Smooth muscle cell (in vitro differentiated cells): ENCODE data around the gene MPPED1. TPM values are rescaled to one million over a fixed set of nuclear protein-coding genes. Genes with fewer than 3 reads are reported as not detected.
A peak's percentile ranks its signal among the peaks of the same experiment; 100 is the strongest.

Source experiments
- DNase-seq: peaks from one replicate; lab custom pipeline; 2025; ENCODE audit not compliant: unreplicated experiment; lab: John Stamatoyannopoulos, UW
- H2AFZ ChIP-seq: fragments of 200-600 bp; sonication (generic); 2 replicates; pipeline ENCODE4 v1.6.0; 2016; ENCODE audit warnings: antibody characterized with exemption, low read depth, mild to moderate bottlenecking
- H3F3A ChIP-seq: fragments of 200-600 bp; sonication (generic); 2 replicates; pipeline ENCODE4 v1.6.0; 2017; ENCODE audit warnings: antibody characterized with exemption, low read depth
- H3K27ac ChIP-seq: fragments of 200-600 bp; sonication (generic); 2 replicates; pipeline ENCODE4 v1.5.1; 2016; ENCODE audit warnings: low read depth, mild to moderate bottlenecking
- H3K27me3 ChIP-seq: fragments of 200-600 bp; sonication (generic); 2 replicates; pipeline ENCODE4 v1.6.1; 2016; ENCODE audit warnings: low read depth, mild to moderate bottlenecking
- H3K36me3 ChIP-seq: fragments of 200-600 bp; sonication (generic); 2 replicates; pipeline ENCODE4 v1.5.1; 2016; ENCODE audit warnings: low read depth
- H3K4me1 ChIP-seq: fragments of 200-600 bp; sonication (generic); 2 replicates; pipeline ENCODE4 v1.5.1; 2016; ENCODE audit warnings: low read depth
- H3K4me2 ChIP-seq: fragments of 200-600 bp; sonication (generic); 2 replicates; pipeline ENCODE4 v1.6.0; 2016; ENCODE audit warnings: mild to moderate bottlenecking
- H3K4me3 ChIP-seq: fragments of 200-600 bp; sonication (generic); 2 replicates; pipeline ENCODE4 v1.5.1; 2016; ENCODE audit warnings: mild to moderate bottlenecking
- H3K79me2 ChIP-seq: fragments of 200-600 bp; sonication (generic); 2 replicates; pipeline ENCODE4 v1.6.0; 2016; ENCODE audit warnings: low read depth, mild to moderate bottlenecking
- H3K9ac ChIP-seq: fragments of 200-600 bp; sonication (generic); 2 replicates; pipeline ENCODE4 v1.6.0; 2016; ENCODE audit warnings: low read depth
- H3K9me3 ChIP-seq: fragments of 200-600 bp; sonication (generic); replicated peaks from 2 replicates; pipeline ENCODE4 v1.5.1; 2016; ENCODE audit warnings: low read depth
- H4K20me1 ChIP-seq: fragments of 200-600 bp; sonication (generic); 2 replicates; pipeline ENCODE4 v1.6.0; 2016; ENCODE audit warnings: low read depth
- CTCF ChIP-seq: fragments of 200-600 bp; sonication (generic); IDR thresholded peaks from 2 replicates; pipeline ENCODE4 v1.5.1; 2017; ENCODE audit warnings: borderline replicate concordance, mild to moderate bottlenecking, antibody characterized with exemption; ENCODE audit not compliant: insufficient read depth, poor library complexity, severe bottlenecking
- WGBS: methylation state at CpG from one replicate; pipeline ENCODE4 v1.1.7; 2016; ENCODE audit warnings: low lambda C conversion rate; 5-methylcytosine and 5-hydroxymethylcytosine counted together
- polyA plus RNA-seq: library from polyadenylated mRNA; unstranded; fragments of >200 nt; fragmentation: Nextera tagmentation; extraction: Ambion mirVana; gene quantifications from 2 replicates; pipeline ENCODE4 v1.2.1, GENCODE V29; 2016
- total RNA-seq: library from RNA; depleted of rRNA; stranded (reverse); fragments of >200 nt; gene quantifications from 2 replicates; pipeline ENCODE4 v1.2.3, GENCODE V29; 2014

Gene MPPED1
- total RNA-seq (not detected in 2 replicates), polyA plus RNA-seq (not detected in 2 replicates)

- peaks cover 81% of the 10 kb centered on the region for H3K27me3 ChIP-seq
- H2AFZ ChIP-seq: no peak within 1 kb of the TSS
- 8% methylated on average over 45 of the region's 95 CpGs for WGBS
- no peak for DNase-seq
- H3K27ac ChIP-seq: no peak within 1 kb of the TSS
- peaks cover 16% of the 10 kb centered on the region for H3K4me1 ChIP-seq
- no peaks in the 10 kb centered on the region for H3F3A ChIP-seq
- no peak within 1 kb of the TSS for H3K4me3 ChIP-seq
- no peaks in the 10 kb centered on the region for H3K9me3 ChIP-seq
- TF ChIP-seq CTCF: no peak
- no peaks in the 10 kb centered on the region for H3K79me2 ChIP-seq
- H3K36me3 ChIP-seq: no peaks in the 10 kb centered on the region
- H3K4me2 ChIP-seq: peak within 1 kb of the TSS; percentile 79
- no peak within 1 kb of the TSS for H3K9ac ChIP-seq
- no peaks in the 10 kb centered on the region for H4K20me1 ChIP-seq
Measured at GRCh38 chr22:43411869-43412807, at the start of gene MPPED1. TSS of gene MPPED1 (plus strand) at chr22:43412014. CDS start at chr22:43424986, 12,972 bp downstream.

- no peak overlapping the region for H2AFZ ChIP-seq
- H3K4me2 ChIP-seq: no peak overlapping the region
- H3K9ac ChIP-seq: no peak overlapping the region
- no peak overlapping the region for H3K4me3 ChIP-seq
- no peaks in the 10 kb centered on the region for H3K36me3 ChIP-seq
- H3K4me1 ChIP-seq: peaks cover 11% of the 10 kb centered on the region
- H4K20me1 ChIP-seq: no peaks in the 10 kb centered on the region
- no peak for DNase-seq
- no peaks in the 10 kb centered on the region for H3K9me3 ChIP-seq
- no peak overlapping the region for H3K27ac ChIP-seq
- no peaks in the 10 kb centered on the region for H3K79me2 ChIP-seq
- H3F3A ChIP-seq: no peaks in the 10 kb centered on the region
- TF ChIP-seq CTCF: no peak
- 91% methylated on average over 27 of the region's 27 CpGs for WGBS
- peaks cover 19% of the 10 kb centered on the region for H3K27me3 ChIP-seq
Measured at GRCh38 chr22:43363315-43364168, 48.3 kb upstream of the MPPED1 start.

- Histone ChIP-seq H3K4me1 (peaks cover 11% of the 10 kb centered on the region), H3K27me3 (peaks cover 20% of the 10 kb centered on the region), H3K27ac (no peak overlapping the region), H4K20me1 (no peaks in the 10 kb centered on the region), H3K4me2 (no peak overlapping the region), H2AFZ (no peak overlapping the region), H3K36me3 (no peaks in the 10 kb centered on the region), H3F3A (no peaks in the 10 kb centered on the region), H3K79me2 (no peaks in the 10 kb centered on the region), H3K9ac (no peak overlapping the region), H3K9me3 (no peaks in the 10 kb centered on the region), H3K4me3 (no peak overlapping the region)
- TF ChIP-seq CTCF: no peak
- no peak for DNase-seq
- 86% methylated on average over 8 of the region's 8 CpGs for WGBS
Measured at GRCh38 chr22:43364169-43364435, 47.7 kb upstream of the MPPED1 start.
